Right ventricle myocardium superior (tissue), 1 donor: Measurements from ENCODE around the gene PODXL. TPM values are rescaled to one million over a fixed set of nuclear protein-coding genes. Genes with fewer than 3 reads are reported as not detected.
"Not testable (repeated sequence)": the region's sequence is repeated elsewhere in the genome, so short reads cannot be mapped to it uniquely, and the experiment has no call there.

Experiments used
- ATAC-seq: fragments of 200-7000 bp; cut with Tn5 transposase; one replicate; pipeline ENCODE4 v1.9.1; 2020; ENCODE audit warnings: mild to moderate bottlenecking; ENCODE audit not compliant: poor library complexity
- DNase-seq: peaks from one replicate; pipeline ENCODE4 v3.0.0-alpha.2; 2020
- intact Hi-C: fragments of 100-400 bp; cut with DNase I; formaldehyde crosslinking; loops from one replicate; pipeline ENCODE4 v1.11.2; 2022
- total RNA-seq: library from RNA; stranded (reverse); fragmentation: NEBNext Ultra II Directional; extraction: Animal tissue kit (Norgen Biotek cat#: 25700); gene quantifications from one replicate; pipeline ENCODE4 v1.2.1, GENCODE V29; 2021
- donor health status: DM: no; HTN: yes; CAD: no; lungs with severe emphysema.

Gene PODXL
- total RNA-seq, 1 donor from 2014 or later = 57.1 TPM

GRCh38 chr7:131480384-131481315 is 75.8 kb downstream of the PODXL start:
- intact Hi-C loops = no loop called here
- DNase-seq = no peak
- no peak for ATAC-seq

GRCh38 chr7:131476740-131477139 is 79.7 kb downstream of the PODXL start:
- ATAC-seq (no peak), DNase-seq (no peak)
- intact Hi-C loops = no loop called here

- DNase-seq (no peak), ATAC-seq (no peak)
- intact Hi-C loops = no loop called here
Observed at GRCh38 chr7:131471250-131472004, 85.0 kb downstream of the PODXL start.

DNA sequence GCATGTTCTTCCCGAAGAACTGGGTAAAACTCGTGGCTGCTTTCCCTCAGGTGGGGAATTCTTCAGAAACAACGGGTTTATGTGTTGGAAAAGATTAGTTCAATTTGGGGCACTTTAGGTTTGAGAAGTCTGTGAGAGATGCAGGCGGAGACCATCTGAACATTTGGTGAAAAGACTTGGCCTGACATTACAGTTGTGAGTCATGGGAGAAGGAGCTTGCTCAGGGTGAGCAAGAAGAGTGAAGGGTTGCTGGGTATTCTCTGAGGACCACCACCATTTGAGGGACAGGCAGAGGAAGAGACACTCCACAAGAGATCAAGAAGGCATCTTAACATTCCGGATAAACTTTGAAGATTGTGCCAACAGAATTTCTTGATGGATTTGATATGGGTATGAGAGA is 88.6 kb downstream of the PODXL start:
- intact Hi-C loops = no loop called here
- ATAC-seq = no peak

DNA sequence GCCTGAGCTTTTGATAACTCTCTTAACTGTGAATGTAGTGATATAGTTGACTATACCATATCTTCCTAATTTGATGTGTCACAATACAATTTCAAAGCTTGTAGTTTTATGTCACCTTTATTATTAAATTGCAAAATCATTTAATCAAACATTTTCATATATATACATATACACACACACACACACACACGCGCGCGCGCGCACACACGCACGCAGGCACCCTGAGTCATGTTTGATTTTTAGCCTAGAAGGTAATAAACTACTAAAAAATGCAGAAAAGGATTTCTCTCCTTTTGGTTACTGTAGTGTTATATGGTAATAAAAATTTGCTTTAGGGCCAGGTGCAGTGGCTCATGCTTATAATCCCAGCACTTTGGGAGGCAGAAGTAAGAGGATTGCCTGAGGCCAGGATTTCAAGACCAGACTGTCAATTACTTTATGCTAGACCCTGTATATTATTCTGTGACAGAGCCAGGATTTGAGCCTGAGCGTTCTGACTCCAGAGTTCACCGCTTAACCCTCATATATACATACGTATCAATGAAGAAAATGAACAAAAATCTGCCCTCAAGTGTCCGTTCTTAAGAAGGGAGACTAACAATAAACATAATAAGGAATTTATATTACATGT is 89.6 kb downstream of the PODXL start:
- no peak for ATAC-seq
- intact Hi-C loops = no loop called here

More for the DNA sequence above, 88.6 kb downstream of the PODXL start:
- no peak for DNase-seq

GRCh38 chr7:131462715-131463114 is 93.7 kb downstream of the PODXL start:
- intact Hi-C loops, DNase-seq: not testable (repeated sequence)

More for the DNA sequence above, 89.6 kb downstream of the PODXL start:
- DNase-seq = no peak

GRCh38 chr7:131462059-131462458 is 94.4 kb downstream of the PODXL start:
- intact Hi-C loops = no loop called here
- ATAC-seq (no peak), DNase-seq (no peak)

More at GRCh38 chr7:131462715-131463114, 93.7 kb downstream of the PODXL start:
- not testable (repeated sequence) for ATAC-seq

- DNase-seq (no peak), ATAC-seq (no peak)
- intact Hi-C loops = no loop called here
Observed at GRCh38 chr7:131459256-131459655, 97.2 kb downstream of the PODXL start.

DNA sequence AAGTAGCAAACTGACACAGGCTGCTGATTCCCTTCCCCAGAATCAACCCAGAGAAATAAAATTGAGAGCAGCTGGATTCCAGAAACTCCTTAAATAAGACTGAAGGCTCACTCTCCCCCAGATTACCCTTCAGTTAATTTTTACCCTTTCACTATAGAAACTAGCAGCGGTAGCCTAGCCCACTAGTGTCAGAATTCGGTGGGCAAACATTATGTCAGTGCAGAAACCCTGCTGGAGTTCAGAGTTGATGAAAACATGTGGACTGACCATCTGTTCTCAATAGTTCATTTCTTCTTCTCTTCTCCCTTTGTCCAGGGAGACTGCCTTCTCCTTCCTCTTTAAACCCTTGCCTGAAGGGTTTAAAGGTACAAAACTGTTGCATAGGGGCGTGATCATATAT is 100.1 kb downstream of the PODXL start:
- ATAC-seq (no peak), DNase-seq (no peak)
- intact Hi-C loops = no loop called here

- ATAC-seq (no peak), DNase-seq (no peak)
- intact Hi-C loops = no loop called here
Observed at GRCh38 chr7:131455546-131455945, 100.9 kb downstream of the PODXL start.

DNA sequence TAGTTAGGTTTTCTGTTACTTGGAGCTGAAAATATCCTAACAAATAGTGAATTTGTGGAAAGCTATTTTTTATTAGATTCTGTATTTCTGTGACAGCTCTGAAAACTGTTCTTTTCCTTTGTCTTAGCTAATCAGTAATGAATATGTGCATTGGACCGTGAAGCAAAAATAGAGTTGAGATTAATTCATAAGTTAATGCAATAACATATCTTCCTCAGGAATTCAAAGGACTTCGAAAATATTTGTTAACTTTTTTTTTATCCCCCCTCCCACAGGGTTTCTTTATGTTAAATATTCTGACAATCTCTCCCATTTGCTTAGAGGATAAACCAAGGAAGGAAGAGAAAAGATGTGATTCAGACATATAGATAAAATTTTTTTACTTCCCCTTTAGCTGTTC is 101.4 kb downstream of the PODXL start:
- no peak for DNase-seq
- no peak for ATAC-seq
- intact Hi-C loops = no loop called here

GRCh38 chr7:131454498-131454897 is 101.9 kb downstream of the PODXL start:
- DNase-seq = no peak
- ATAC-seq = no peak
- intact Hi-C loops = no loop called here

Other genes starting within 250 kb of the PODXL start
- gene MKLN1, start 228.8 kb downstream of the PODXL start, total RNA-seq = 37.5 TPM